IPS-11a (cell line): ENCODE results near the gene RBBP8NL.
A peak's percentile ranks its signal among the peaks of the same experiment; 100 is the strongest.

ENCODE experiments used
- H3K4me3 ChIP-seq: one replicate; pipeline ENCODE4 v1.5.1; 2013; ENCODE audit warnings: low read depth, low read length, control low read depth

Gene RBBP8NL

DNA sequence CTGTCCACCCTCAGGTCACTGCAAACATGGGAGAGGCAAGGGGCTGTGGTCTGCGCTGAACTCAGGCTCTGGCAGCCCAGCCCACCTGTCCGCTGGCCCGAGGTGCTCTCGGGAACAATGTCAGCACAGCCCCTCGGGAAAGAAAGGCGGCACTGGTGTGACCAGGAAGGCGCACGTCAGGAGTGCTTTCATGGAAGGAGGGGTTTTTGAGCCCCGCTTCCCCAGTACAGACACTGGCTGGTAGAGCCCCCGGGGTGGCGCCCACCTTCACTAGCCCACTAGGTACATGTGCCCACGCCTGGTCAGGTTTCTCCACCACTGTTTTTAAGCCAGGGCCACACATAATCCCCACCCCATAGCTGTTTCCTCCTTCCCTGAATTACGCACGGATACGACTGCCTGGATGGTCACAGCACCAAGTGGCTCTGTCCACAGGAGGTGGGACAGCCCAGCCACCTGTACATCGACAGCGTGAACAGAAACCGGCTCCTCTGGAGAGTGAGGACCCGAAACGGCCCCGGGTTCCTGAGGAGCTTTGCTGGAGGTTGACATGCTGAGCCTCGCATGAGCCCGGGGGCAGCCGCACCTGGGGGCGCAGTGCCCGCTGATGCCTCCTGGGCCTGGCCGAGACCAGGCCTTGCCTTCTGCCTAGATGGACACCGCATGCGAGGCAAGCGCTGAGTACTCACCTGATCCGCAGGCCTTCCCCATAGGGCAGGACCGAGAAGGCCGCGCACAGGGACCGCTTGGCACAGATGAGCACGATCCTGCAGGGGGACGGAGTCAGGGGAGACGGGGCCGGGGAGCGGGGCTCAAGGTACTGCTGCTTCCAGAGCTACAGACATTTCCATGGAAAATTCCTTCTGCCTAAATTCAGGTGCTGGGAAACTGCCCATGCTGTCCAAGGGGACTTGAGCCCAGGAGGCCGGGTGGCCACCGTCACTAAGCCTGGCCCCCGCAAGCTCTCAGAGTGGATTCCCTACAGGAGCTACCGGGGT is 32.8 kb downstream of the RBBP8NL start:
- no peak overlapping the region for H3K4me3 ChIP-seq

DNA sequence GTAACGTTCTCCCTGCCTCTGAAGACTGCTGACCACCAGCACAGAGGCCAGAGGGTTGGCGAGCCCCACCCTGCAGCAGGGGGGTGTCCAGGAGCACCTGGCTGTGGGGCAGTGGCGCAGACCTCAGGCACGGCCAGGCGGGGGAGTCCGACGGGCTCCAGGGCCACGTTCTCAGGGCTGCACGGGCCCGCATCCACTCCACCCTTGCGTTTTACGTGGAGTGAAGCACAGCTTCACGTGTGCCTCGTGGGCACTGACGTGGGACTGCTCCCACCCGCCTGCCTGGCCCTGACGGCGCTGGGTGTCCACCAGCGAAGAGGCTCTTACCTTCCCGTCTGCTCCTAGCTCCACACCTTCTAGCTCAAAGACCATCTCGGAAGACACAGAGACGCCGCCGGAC is 33.5 kb downstream of the RBBP8NL start:
- H3K4me3 ChIP-seq, result no peak overlapping the region

DNA sequence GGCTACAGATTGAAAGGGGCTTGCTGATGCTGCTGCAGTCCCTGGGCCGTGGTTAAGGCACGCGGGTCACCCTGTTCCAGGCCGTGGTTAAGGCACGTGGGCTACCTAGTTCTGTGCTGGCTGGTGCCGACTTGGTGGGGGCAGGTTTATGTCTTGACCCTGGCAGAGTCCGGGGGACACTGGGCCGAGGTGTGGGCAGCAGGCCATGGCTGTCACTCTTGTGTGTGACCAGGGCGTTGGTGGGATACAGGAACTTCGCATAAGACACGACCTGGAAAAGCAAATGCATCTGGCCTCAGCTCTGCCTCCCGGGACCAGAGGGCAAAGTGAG is 34.0 kb downstream of the RBBP8NL start:
- no peak overlapping the region for H3K4me3 ChIP-seq

DNA sequence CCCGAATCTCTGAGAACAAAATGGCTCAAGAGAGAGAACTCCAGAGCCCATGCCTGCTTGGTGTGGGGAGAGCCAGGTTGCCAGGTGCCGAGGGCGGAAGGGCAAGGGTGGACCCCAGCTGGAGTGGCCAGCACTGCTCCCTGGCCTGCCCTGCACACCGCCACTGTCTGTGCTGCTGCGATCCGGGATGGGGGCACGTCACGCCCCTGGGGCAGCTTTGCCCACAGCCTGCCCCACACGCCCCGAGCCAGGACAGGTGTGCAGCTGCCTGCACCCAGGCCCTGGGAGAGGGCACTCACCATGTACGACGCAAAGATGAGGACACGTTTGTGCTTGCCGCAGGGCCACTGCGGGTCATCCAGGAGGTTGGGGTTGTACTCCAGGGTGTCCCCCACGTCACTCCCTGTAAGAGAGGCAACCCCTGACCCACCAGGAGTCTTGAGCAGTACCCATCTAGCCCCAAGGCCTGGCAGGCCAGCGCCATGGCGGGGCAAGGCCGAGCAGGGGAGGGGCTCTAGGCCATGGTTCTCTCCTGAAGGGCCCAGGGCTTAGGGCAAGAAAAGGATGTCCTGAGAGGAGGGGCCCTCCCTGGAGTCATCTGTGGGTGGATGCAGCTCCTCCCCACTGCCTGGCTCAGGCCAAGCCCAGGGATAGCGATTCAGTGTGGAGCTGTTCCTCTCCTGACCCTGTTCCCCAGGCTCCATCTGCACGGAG is 34.6 kb downstream of the RBBP8NL start:
- H3K4me3 ChIP-seq, result no peak overlapping the region

DNA sequence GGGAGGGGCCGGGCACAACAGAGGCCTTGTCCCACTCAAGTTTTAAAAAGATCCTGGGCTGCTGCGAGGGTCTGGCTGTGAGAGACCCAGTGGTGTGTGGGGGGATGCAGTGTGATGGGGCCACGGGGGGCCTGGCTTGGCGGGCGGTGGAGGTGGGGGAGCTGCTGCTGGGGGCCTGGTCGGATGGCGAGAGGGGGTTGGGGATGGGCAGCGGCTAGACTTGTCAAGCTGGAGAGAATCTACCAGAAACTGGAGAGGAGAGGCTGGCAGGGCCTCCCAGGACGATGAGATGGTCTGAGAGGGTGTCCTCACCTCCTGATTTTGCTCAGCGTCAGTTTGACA is 35.3 kb downstream of the RBBP8NL start:
- H3K4me3 ChIP-seq, result no peak overlapping the region

DNA sequence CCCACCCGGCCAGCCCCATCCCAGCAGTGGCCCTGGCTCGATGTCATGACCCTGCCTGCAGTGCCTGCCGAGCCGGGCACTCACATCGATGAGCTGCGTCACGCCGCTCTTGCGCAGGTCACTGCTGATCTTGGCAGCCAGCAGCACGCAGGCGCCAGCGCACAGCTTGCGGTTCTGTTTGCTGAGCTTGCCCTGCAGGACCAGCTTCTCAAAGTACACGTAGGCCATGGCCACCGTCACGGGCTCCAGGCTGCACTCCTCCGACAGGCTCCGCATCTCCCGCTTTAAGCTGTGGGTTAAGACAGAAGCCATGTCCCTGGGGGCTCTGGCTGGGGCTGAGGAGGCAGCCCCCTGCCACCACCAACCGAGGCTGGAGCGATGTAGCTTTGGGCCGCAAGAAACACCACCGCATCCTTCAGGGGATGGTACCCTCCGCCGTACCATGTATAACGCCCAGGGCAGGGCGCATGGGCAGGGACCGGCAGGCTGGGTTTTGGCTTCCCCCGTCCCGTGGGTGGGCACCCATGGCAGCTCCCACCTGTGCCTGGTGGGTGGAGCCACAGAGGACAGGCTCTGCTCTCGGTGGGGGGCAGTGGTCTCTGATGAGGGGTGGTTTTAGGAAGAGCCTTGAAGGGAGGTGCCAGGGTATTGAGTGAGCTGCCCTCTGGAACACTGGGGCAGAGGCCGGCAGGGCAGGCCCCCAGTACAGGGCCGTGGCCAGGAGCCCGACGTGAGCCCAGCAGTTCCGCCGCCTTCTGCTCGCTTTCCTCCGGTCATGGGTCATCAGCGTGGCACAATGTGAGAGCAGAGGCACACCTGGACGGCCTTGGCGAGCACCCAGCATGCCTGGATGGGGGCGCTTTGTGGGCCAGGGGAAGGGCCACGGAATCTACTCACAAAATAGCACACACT is 35.9 kb downstream of the RBBP8NL start:
- H3K4me3 ChIP-seq, result no peak overlapping the region

DNA sequence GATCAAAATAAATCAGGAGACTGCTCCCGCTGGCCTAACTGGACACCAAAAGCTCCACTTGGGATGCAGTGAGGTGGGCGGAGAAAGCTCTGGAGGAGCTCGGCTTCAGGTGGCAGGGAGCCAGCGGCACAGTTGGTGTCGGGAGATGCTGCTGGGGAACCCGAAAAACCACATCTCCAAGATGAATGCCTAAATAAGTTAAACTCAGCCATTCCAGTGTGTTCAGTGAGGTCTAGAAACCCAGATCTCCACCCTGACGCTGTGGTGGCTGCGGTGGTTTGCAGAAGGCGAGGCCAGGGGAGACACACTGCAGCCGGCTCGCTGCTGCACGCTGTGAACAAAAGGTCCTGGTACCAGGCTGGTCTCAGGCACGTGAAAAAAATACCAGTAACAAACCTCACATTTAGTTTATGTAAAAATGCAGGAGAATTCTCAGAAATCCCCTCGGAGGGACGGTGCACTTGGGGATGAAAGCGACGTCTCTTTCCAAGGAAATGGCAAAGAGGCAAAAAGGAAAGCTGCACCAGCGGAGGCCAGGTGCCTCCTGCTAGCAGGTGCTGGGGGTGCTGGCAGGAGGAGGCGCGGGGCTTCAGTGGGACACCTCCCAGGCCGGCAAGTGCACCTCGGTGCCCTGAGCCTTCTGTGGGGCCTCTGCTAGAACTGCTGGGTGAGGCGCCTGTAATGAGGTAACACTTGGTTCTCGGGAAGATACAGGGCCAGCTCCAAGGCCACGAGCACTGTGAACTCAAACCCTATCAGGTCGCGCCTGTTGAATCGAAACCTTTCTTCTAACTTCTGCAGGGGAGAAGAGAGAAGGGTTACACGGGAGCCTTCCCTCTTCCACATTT is 36.8 kb downstream of the RBBP8NL start:
- H3K4me3 ChIP-seq, result no peak overlapping the region

DNA sequence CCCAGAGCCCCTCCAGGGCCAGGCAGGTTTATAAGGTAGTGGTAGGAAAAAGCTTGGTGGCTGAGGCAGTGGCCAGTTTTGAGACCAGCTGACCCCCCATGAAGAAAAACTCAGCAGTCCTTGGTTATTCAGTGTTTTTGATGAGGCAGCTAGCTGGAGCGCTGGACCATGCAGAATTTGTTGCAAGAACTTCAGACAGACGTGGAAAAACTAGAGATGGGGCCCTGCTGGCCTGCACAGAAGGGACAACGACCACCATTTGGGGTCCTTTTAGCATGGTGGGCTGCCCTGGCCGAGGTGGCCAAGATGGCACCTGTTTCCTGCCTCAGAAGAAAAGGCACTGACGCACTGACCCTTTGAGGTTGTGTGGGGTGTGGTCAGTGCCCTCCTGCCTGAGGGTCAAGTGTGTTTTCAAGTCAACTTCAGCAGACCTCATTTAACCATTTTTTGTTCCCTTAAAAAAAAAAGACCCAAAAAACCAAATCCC is 37.7 kb downstream of the RBBP8NL start:
- H3K4me3 ChIP-seq, result no peak overlapping the region

DNA sequence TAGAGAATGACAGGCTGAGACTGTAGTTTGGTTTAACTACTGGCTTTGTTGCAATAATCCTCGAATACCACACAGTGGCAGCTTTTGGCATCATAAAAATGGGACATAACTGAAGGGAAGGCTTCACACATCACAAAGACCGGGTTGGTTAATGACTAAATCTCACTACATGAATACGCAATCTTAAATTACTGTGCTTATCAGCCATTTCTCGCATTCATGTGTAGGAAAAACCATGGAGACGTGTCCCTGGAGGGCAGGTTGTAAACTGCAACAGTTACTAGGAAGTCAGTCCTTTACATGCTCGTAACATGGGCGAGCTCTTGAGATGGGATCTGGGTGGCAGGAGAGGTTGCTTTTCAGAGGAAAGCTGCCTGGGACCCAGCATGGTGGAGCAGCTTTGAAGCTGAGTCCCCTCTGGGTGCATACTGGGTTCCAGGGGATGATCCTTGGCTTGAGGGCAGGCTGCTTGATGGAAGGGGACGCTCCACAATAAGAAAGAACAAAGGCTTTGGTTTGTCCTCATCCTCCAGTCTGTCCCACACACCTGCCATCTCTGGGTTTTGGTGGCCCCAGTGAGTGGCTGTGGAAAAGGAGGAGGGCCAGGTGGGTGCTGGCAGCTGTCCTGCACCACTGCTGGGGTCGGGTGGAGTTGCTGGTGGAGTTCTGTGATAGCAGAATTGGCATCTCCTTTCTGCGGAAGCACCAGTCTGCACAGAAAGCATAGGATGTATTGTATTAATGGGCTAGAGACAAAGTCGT is 38.3 kb downstream of the RBBP8NL start:
- H3K4me3 ChIP-seq, result no peak overlapping the region

DNA sequence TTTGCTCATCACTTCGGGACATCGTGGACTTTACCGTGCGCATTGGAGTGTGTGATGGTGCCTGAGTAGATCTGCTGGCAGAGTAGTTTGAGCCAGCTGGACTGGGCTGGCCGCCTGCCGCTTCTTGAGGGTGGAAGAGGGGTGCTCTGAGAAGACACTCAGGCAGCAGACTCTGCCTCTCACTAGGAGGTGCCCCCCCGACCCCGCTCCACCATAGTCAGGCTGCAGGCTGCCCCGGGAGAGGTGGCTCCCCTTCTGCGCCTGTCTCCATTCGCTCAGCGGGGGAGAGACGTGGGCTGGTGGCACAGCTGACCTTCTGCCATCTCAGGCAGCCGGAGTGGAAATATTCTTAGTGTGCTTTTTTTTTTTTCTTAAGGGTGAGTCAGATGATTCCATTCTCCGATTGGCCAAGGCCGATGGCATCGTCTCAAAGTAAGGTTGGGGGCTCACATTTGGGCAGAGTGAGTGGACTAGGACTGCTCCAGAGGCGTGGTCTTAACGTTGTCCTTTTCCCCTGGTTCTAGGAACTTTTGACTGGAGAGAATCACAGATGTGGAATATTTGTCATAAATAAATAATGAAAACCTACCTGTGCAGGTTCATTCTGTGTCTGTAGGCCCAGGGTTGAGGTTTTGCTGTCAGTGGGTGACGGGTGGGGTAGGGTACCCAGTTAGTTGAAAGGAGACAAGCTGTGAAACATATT is 39.3 kb downstream of the RBBP8NL start:
- H3K4me3 ChIP-seq, result peak overlapping the region; percentile 100

DNA sequence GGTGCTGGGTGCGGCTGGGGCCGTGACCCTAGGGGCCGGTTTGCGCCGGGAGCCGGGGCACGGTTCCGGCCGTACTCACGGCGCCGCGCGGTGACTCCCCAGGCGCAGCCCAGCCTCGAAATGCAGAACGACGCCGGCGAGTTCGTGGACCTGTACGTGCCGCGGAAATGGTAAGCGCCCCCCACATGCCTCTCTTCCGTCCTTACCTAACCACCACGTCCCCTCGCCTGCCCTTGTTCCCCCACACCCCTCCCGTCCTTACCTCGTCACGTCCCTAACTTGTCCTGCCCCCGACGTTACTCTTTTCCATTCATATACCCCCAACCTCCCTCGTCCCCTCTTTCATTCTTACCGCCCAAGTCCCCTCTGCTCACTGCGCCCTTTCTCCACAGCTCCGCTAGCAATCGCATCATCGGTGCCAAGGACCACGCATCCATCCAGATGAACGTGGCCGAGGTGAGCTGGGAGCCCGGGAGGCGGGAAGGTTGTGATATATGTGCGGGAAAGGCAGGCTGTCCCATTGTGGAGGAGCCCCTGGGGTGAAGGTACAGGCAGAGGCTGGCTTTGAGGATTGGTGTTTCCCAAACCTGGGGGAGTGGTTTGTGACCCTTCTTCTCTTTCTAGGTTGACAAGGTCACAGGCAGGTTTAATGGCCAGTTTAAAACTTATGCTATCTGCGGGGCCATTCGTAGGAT is 40.0 kb downstream of the RBBP8NL start:
- peak overlapping the region; percentile 100 for H3K4me3 ChIP-seq

DNA sequence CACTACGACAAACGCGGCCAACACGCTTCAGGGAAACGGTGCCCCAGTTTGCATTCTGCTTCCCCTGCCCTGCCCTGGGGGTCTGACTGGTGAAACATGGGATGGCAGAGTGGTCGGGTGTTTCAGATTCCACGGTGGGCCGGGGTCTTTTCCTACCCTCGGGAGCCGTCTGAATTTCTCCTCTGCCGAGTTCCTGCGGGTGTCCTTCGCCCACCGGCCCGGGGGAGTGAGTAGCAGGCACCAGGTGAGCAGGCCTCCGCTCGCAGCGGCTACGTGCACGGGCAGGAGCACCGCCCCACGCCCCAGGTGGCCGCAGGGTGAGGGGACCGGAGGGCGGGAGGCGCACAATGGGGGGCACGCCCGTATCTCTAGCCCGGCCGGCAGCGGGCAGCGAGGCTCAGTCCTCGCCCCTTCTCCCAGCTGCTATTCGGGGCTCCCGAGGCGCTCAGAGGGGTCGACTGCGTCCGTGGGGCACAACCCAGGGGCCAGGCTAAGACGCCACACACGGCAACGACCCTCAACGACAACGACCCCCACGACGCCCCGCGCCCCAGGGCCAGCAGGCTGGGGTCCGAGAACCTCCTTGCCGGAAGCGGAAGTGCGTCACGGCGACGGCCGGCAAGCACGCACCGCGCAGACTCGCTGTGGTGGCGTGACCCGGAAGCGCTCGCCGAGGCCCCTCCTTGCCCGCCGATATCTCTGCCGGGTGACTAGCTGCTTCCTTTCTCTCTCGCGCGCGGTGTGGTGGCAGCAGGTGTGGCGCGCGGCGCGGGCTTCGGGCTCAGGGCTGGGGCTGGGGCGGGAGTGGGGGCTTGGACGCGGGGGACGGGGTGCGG is 40.7 kb downstream of the RBBP8NL start, which contains the start of gene RPS21:
RPS21 (plus strand) TSS at position 721 of the 836 bp plus-strand sequence. CDS start 236 bp downstream, outside the sequence.
- H3K4me3 ChIP-seq, result peak within 1 kb of the TSS; percentile 100

DNA sequence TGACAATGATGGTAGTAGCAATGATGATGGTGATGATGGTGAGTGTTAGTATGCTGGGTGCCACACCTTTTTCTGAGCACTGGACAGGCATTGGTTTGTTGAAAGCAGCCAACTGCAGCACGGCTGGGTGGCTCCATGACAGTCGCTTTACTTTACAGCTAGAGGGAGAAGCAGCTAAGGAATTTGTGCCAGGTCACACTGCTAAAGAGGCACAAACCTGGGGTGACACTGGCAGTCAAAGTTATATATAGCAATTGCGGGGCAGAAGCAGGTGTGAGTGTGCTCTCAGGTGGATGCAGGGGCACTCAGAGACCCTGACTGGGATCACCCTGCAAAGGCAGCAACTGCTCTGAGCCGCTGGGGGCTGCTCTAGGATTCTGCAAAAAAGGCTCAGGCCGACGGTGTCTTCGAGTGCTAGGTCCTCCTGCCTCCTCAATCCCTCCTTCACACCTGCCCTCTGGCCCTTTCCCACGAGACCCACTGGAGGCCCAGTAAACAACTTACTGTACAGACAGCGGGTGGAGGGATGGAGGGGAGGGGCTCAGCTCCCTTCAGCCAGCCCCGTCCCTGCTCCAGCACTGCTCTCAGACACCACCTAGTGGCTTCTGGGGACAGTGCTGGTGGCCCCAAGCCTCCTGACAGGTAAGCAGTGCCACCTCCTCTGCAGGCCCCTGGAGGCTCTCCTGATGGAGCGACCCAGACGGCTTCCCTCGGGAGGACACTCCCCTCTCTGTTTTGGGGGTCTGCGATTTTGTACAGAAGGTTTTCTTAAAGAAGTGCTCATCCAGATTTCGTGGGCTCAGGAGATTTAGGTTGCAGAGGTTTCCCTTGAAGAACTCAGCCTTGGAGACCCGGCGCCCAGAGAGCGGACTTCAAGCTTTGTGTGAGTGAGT is 44.8 kb downstream of the RBBP8NL start:
- H3K4me3 ChIP-seq, result no peak overlapping the region

DNA sequence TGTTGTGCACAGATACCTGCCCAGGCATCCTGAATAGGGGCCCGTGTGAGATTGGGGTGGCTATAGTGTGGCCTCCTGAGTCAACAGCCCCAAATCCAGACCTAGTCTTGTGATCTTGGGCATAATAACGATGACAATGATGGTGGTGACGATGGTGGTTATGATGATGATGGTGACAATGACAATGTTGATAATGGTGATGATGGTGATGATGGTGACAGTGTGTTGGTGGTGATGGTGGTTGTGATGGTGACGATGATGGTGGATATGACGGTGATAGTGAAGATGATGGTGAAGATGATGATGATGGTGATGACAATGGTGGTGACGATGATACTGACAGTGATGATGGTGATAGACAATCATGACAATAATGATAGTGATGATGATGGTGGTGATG is 45.5 kb downstream of the RBBP8NL start:
- H3K4me3 ChIP-seq, result no peak overlapping the region

DNA sequence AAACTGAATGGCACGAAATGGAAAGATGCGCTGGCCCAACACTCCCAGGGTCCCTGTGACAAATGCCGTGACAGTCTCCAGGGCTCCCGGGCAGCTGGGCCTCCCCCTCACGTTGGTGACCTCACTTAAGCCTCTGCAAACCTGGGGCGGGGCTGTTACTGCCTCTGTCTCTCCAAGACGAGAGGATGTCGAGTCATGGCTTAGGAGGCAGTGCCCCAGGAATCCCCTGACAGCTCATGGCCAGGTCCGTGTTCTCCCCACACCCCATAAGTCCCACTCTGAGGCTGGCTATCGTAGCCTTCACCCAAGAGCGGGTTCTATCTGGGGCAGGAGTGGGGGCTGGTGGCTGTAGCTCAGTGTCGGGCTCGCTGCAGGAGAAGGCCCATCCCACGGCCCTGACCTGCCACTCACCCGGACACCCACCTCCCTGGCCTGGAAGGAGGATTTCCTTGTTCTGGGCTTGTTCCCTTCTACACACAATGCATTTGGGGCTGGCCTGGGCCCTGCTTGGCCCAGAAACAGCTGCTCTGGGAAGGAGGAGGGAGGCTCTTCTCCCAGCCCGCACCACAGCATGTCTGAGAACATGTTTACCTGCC is 46.0 kb downstream of the RBBP8NL start:
- no peak overlapping the region for H3K4me3 ChIP-seq

DNA sequence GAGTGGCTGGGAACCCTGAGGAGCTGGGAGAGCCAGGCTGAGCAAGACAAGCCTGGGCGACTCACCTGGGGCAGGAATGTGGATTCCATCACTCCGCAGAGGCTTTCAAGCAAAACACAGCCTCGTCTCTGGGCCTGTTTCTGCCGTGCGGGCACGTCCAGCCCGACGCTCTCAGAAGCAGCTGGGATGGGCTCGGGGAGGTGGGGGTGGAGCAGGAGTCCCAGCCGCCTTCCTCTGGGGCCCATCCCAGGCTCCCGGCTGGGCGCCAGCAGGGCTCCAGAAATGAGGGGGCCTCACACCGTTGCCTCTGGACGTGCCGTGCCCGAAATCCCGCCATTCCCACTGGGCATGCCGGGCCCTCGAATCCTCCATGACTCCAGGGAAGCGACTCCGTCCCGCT is 49.1 kb downstream of the RBBP8NL start:
- H3K4me3 ChIP-seq, result no peak overlapping the region
